Muscle layer of duodenum (tissue), 2 donors: Measurements from ENCODE around the gene AMBP.

Experiments
- H3K27ac ChIP-seq: one replicate; pipeline ENCODE4 v1.7.0; 2013; ENCODE audit warnings: mild to moderate bottlenecking, low read length
- H3K27me3 ChIP-seq: one replicate; pipeline ENCODE4 v1.7.0; 2013; ENCODE audit warnings: low read depth, mild to moderate bottlenecking, control low read depth, low read length
- H3K36me3 ChIP-seq, 2 donors: one replicate each; pipeline ENCODE4 v1.7.0; 2013; ENCODE audit warnings: low read length in 2 of 2, control low read depth in 1 of 2, mild to moderate bottlenecking in 1 of 2; ENCODE audit not compliant: insufficient read depth in 2 of 2, control insufficient read depth in 1 of 2
- H3K4me1 ChIP-seq, 2 donors: one replicate each; pipeline ENCODE4 v1.7.0; 2013; ENCODE audit warnings: low read length in 2 of 2, mild to moderate bottlenecking in 2 of 2, control low read depth in 1 of 2, moderate library complexity in 1 of 2; ENCODE audit not compliant: insufficient read depth in 2 of 2, control insufficient read depth in 1 of 2
- H3K4me3 ChIP-seq, 2 donors: one replicate each; pipeline ENCODE4 v1.7.0; 2013; ENCODE audit warnings: low read length in 2 of 2, low read depth in 1 of 2, mild to moderate bottlenecking in 1 of 2
- H3K9me3 ChIP-seq, 2 donors: one replicate each; pipeline ENCODE4 v1.7.0; 2013; ENCODE audit warnings: low read length in 2 of 2, control low read depth in 1 of 2, mild to moderate bottlenecking in 1 of 2; ENCODE audit not compliant: control insufficient read depth in 1 of 2
- donor health status: healthy.

AMBP gene

GRCh38 chr9:114061830-114062474 lies 16.1 kb downstream of the AMBP start:
- H3K4me3 ChIP-seq: no peak overlapping the region
- no peak overlapping the region for H3K27ac ChIP-seq
- H3K36me3 ChIP-seq: no peaks in the 10 kb centered on the region
- no peaks in the 10 kb centered on the region for H3K4me1 ChIP-seq
- no peaks in the 10 kb centered on the region for H3K9me3 ChIP-seq
- H3K27me3 ChIP-seq: no peaks in the 10 kb centered on the region

DNA sequence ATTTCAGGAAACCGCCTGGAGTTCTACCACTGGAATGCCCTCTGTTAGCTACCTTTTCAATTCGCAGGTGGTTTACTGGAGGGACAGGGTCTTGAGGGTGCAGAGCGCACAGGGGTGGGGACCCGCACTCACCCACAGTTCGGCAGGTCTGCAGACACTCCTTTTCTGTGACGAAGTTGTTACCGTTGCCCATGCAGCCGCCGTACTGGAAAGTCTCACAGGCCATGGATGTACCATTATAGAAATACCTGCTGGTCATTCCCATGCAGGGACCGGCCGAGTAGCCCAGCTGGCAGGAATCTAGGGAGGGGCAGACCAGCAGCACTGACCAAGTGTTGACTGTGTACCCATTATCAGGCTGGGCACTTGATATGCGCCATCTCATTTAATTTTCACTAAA lies 16.8 kb downstream of the AMBP start:
- no peak overlapping the region for H3K27ac ChIP-seq
- H3K4me3 ChIP-seq: no peak overlapping the region
- H3K36me3 ChIP-seq: no peaks in the 10 kb centered on the region
- H3K9me3 ChIP-seq: no peaks in the 10 kb centered on the region
- H3K27me3 ChIP-seq: no peaks in the 10 kb centered on the region
- H3K4me1 ChIP-seq: no peaks in the 10 kb centered on the region

- Histone ChIP-seq H3K36me3 (no peaks in the 10 kb centered on the region), H3K9me3 (no peaks in the 10 kb centered on the region), H3K4me1 (no peaks in the 10 kb centered on the region), H3K4me3 (no peak overlapping the region), H3K27me3 (no peaks in the 10 kb centered on the region), H3K27ac (no peak overlapping the region)
Measured at GRCh38 chr9:114060711-114061110, 17.4 kb downstream of the AMBP start.

- Histone ChIP-seq H3K36me3 (no peaks in the 10 kb centered on the region), H3K9me3 (no peaks in the 10 kb centered on the region), H3K4me3 (no peak overlapping the region), H3K4me1 (no peaks in the 10 kb centered on the region), H3K27me3 (no peaks in the 10 kb centered on the region), H3K27ac (no peak overlapping the region)
Measured at GRCh38 chr9:114060070-114060469, 18.0 kb downstream of the AMBP start.

- Histone ChIP-seq H3K4me3 (no peak overlapping the region), H3K36me3 (no peaks in the 10 kb centered on the region), H3K27ac (no peak overlapping the region), H3K27me3 (no peaks in the 10 kb centered on the region), H3K4me1 (no peaks in the 10 kb centered on the region), H3K9me3 (no peaks in the 10 kb centered on the region)
Measured at GRCh38 chr9:114059047-114059803, 18.9 kb downstream of the AMBP start.

GRCh38 chr9:114058688-114059046 lies 19.4 kb downstream of the AMBP start:
- Histone ChIP-seq H3K27ac (no peak overlapping the region), H3K9me3 (no peaks in the 10 kb centered on the region), H3K4me3 (no peak overlapping the region), H3K36me3 (no peaks in the 10 kb centered on the region), H3K27me3 (no peaks in the 10 kb centered on the region), H3K4me1 (no peaks in the 10 kb centered on the region)

GRCh38 chr9:114057161-114057885 lies 20.8 kb downstream of the AMBP start:
- no peak overlapping the region for H3K27ac ChIP-seq
- no peaks in the 10 kb centered on the region for H3K36me3 ChIP-seq
- H3K27me3 ChIP-seq: no peaks in the 10 kb centered on the region
- no peaks in the 10 kb centered on the region for H3K9me3 ChIP-seq
- H3K4me3 ChIP-seq: no peak overlapping the region
- H3K4me1 ChIP-seq: no peaks in the 10 kb centered on the region

GRCh38 chr9:114056527-114056926 lies 21.6 kb downstream of the AMBP start:
- H3K27ac ChIP-seq: no peak overlapping the region
- H3K4me3 ChIP-seq: no peak overlapping the region
- no peaks in the 10 kb centered on the region for H3K4me1 ChIP-seq
- H3K9me3 ChIP-seq: no peaks in the 10 kb centered on the region
- H3K27me3 ChIP-seq: no peaks in the 10 kb centered on the region
- peaks cover 0 to 7% of the 10 kb centered on the region in 2 donors for H3K36me3 ChIP-seq

GRCh38 chr9:114055894-114056293 lies 22.2 kb downstream of the AMBP start:
- H3K27ac ChIP-seq: no peak overlapping the region
- peaks cover 0 to 7% of the 10 kb centered on the region in 2 donors for H3K36me3 ChIP-seq
- H3K4me1 ChIP-seq: no peaks in the 10 kb centered on the region
- H3K27me3 ChIP-seq: no peaks in the 10 kb centered on the region
- H3K9me3 ChIP-seq: no peaks in the 10 kb centered on the region
- H3K4me3 ChIP-seq: no peak overlapping the region

DNA sequence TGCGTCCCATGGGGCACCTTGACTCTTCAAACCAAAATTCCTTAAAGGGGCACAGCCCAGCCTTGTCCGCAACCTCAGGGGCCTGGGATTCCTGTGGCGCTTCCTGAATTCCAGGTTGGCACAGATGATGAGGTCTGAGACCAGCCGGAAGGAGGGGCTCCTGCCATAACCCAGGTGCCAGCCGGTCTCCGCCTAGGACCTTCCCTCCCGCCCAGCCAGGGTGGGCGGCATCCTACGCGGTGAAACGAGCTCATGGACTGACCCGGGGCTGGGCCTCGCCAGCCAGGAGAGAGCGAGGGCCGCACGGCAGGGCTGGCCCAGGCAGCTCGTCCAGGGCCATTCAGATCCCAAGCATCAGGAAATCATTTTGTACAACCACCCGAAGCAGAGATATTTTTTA lies 23.0 kb downstream of the AMBP start:
- Histone ChIP-seq H3K27me3 (no peaks in the 10 kb centered on the region), H3K4me1 (no peaks in the 10 kb centered on the region), H3K9me3 (no peaks in the 10 kb centered on the region), H3K4me3 (no peak overlapping the region), H3K36me3 (peaks cover 0 to 7% of the 10 kb centered on the region in 2 donors), H3K27ac (no peak overlapping the region)

GRCh38 chr9:114054191-114054690 lies 23.9 kb downstream of the AMBP start:
- H3K36me3 ChIP-seq: peaks cover 3 to 12% of the 10 kb centered on the region in 2 donors
- H3K4me1 ChIP-seq: no peaks in the 10 kb centered on the region
- no peak overlapping the region for H3K4me3 ChIP-seq
- no peaks in the 10 kb centered on the region for H3K9me3 ChIP-seq
- no peak overlapping the region for H3K27ac ChIP-seq
- no peaks in the 10 kb centered on the region for H3K27me3 ChIP-seq
